ENCODE measurements around the gene MYBPHL.

Gene MYBPHL

DNA sequence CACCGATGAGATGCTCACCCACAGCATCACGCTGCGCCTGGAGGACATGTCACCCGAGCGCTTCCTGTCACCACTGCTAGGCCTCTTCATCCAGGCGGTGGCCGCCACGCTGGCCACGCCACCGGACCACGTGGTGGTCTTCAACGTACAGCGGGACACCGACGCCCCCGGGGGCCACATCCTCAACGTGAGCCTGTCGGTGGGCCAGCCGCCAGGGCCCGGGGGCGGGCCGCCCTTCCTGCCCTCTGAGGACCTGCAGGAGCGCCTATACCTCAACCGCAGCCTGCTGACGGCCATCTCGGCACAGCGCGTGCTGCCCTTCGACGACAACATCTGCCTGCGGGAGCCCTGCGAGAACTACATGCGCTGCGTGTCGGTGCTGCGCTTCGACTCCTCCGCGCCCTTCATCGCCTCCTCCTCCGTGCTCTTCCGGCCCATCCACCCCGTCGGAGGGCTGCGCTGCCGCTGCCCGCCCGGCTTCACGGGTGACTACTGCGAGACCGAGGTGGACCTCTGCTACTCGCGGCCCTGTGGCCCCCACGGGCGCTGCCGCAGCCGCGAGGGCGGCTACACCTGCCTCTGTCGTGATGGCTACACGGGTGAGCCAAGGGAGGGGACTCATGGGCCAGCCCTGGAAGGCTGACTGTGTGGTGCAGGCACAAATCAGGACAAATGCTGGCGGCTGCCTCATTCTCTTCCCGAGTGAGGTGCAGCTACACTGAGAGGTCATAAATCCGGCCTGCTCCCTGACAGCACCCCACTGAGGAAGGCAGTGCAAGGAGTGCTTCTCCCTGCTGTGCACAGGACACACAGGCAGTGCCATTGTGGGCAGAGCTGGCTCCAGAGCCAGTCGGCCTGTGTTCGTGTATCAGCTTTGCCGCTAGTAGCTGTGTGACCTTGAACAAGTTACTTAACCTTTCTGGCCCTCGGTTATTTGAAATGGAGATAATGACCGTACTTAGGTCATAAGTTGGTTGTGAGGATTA, 48.0 kb downstream of the MYBPHL start:
- Histone ChIP-seq H3K27ac (ENCODE audit: insufficient read depth, low read length, poor library complexity, severe bottlenecking) (no peak overlapping the region), H3K27me3 (replicated peaks; ENCODE audit: control insufficient read depth, insufficient read depth, low read length, poor library complexity, severe bottlenecking) (no peaks in the 10 kb centered on the region), H3K4me1 (ENCODE audit: control insufficient read depth, insufficient read depth, low read length, poor library complexity, severe bottlenecking) (peaks cover 3% of the 10 kb centered on the region), H3K4me3 (ENCODE audit: insufficient read depth, low read depth, low read length, poor library complexity, severe bottlenecking) (no peak overlapping the region), H3K36me3 (ENCODE audit: control insufficient read depth, insufficient read depth, low read length) (no peaks in the 10 kb centered on the region), H3K9me3 (ENCODE audit: control insufficient read depth, low read length) (no peaks in the 10 kb centered on the region)
- DNase-seq, result no peak

GRCh38 chr1:109257682-109258421, 49.0 kb downstream of the MYBPHL start:
- H3K36me3 ChIP-seq (ENCODE audit: control insufficient read depth, insufficient read depth, low read length), result no peaks in the 10 kb centered on the region
- DNase-seq, result no peak
- no peak overlapping the region for H3K27ac ChIP-seq (ENCODE audit: insufficient read depth, low read length, poor library complexity, severe bottlenecking)
- H3K4me1 ChIP-seq (ENCODE audit: control insufficient read depth, insufficient read depth, low read length, poor library complexity, severe bottlenecking), result no peaks in the 10 kb centered on the region
- no peak overlapping the region for H3K4me3 ChIP-seq (ENCODE audit: insufficient read depth, low read depth, low read length, poor library complexity, severe bottlenecking)
- H3K9me3 ChIP-seq (ENCODE audit: control insufficient read depth, low read length), result no peaks in the 10 kb centered on the region
- H3K27me3 ChIP-seq (replicated peaks; ENCODE audit: control insufficient read depth, insufficient read depth, low read length, poor library complexity, severe bottlenecking), result no peaks in the 10 kb centered on the region

DNA sequence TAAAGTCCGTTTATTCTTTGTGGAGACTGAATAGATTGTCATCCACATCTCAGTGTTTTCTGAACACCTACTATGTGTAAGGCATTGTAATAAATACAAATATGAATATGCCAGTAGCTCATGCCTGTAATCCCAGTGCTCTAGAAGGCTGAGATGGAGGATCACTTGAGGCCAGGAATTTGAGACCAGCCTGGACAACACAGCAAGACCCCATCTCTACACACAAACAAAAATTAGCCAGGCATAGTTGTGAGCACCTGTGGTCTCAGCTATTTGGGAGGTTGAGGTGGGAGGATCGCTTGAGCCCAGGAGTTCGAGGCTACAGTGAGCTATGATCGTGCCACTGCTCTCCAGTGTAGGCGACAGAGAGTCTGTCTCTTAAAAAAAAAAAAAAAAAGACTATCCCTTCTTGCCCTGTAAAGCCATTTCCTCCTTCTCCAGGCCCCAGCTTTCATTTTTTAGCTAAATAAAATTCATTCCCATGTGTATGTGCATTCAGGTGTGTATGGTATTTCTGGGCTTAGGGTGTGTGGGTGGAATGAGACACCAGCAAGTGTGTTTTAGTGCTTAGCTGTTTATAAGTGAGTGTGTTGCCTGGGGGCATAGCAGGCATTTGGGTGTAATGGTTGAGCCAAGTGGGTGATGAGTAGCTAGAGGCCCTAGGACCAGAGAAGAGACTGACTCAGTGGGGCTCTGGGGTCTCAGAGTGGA, 49.7 kb downstream of the MYBPHL start:
- Histone ChIP-seq H3K27ac (ENCODE audit: insufficient read depth, low read length, poor library complexity, severe bottlenecking) (no peak overlapping the region), H3K9me3 (ENCODE audit: control insufficient read depth, low read length) (no peaks in the 10 kb centered on the region), H3K36me3 (ENCODE audit: control insufficient read depth, insufficient read depth, low read length) (no peaks in the 10 kb centered on the region), H3K4me1 (ENCODE audit: control insufficient read depth, insufficient read depth, low read length, poor library complexity, severe bottlenecking) (no peaks in the 10 kb centered on the region), H3K4me3 (ENCODE audit: insufficient read depth, low read depth, low read length, poor library complexity, severe bottlenecking) (no peak overlapping the region), H3K27me3 (replicated peaks; ENCODE audit: control insufficient read depth, insufficient read depth, low read length, poor library complexity, severe bottlenecking) (no peaks in the 10 kb centered on the region)
- no peak for DNase-seq

GRCh38 chr1:109256085-109256484, 50.7 kb downstream of the MYBPHL start:
- Histone ChIP-seq H3K4me3 (ENCODE audit: insufficient read depth, low read depth, low read length, poor library complexity, severe bottlenecking) (no peak overlapping the region), H3K4me1 (ENCODE audit: control insufficient read depth, insufficient read depth, low read length, poor library complexity, severe bottlenecking) (no peaks in the 10 kb centered on the region), H3K27ac (ENCODE audit: insufficient read depth, low read length, poor library complexity, severe bottlenecking) (no peak overlapping the region), H3K27me3 (replicated peaks; ENCODE audit: control insufficient read depth, insufficient read depth, low read length, poor library complexity, severe bottlenecking) (no peaks in the 10 kb centered on the region), H3K9me3 (ENCODE audit: control insufficient read depth, low read length) (no peaks in the 10 kb centered on the region), H3K36me3 (ENCODE audit: control insufficient read depth, insufficient read depth, low read length) (no peaks in the 10 kb centered on the region)
- no peak for DNase-seq

DNA sequence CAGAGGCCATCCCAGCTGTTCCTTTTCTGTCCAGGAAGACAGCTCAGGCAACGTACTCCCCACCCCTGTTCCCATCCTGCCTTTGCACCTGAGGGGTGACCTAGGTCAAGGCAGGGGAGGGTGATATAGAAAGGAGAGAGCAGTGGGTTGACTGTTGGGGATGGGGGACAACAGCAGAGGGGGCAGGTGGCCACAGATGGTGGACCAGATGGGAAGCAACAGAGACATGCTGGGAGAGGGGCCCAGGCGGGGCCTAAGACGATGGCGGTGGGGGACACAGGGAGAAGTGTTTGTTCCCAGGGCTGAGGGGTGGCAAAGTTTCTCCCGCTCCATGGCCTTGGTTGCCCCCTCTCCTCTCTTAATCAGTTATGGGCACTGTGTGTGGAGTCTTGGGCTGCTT, 51.1 kb downstream of the MYBPHL start:
- DNase-seq, result no peak
- Histone ChIP-seq H3K9me3 (ENCODE audit: control insufficient read depth, low read length) (no peaks in the 10 kb centered on the region), H3K4me1 (ENCODE audit: control insufficient read depth, insufficient read depth, low read length, poor library complexity, severe bottlenecking) (no peaks in the 10 kb centered on the region), H3K27me3 (replicated peaks; ENCODE audit: control insufficient read depth, insufficient read depth, low read length, poor library complexity, severe bottlenecking) (no peaks in the 10 kb centered on the region), H3K4me3 (ENCODE audit: insufficient read depth, low read depth, low read length, poor library complexity, severe bottlenecking) (no peak overlapping the region), H3K27ac (ENCODE audit: insufficient read depth, low read length, poor library complexity, severe bottlenecking) (no peak overlapping the region), H3K36me3 (ENCODE audit: control insufficient read depth, insufficient read depth, low read length) (no peaks in the 10 kb centered on the region)

DNA sequence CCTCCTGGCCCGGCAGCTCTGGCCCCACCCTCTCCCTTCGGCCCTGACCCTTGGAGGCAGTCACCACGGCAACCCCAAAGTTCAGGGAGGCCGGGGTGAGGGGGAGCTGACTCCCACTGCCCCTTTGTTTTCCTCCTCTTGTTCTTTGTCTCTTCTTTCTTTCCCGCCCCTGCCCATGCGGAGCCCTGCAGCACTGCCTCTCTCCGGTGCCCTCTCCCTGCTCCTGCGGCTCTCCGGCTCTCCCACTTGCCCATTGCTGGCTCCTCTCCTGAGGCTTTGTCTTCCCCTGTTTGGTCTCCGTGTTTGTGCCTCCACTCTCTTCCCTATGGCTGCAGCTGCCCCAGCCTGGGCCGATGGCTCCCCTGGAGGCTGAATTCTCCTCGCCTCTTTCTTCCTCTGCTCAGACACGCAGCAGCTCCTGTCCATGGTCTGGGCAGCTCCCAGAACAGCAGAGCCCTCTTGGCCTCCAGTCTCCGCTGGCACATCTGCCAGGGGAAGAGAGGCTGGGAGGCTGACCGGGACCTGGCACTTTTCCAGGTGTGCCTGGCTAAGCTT, 51.6 kb downstream of the MYBPHL start:
- Histone ChIP-seq H3K27ac (ENCODE audit: insufficient read depth, low read length, poor library complexity, severe bottlenecking) (no peak overlapping the region), H3K36me3 (ENCODE audit: control insufficient read depth, insufficient read depth, low read length) (no peaks in the 10 kb centered on the region), H3K4me3 (ENCODE audit: insufficient read depth, low read depth, low read length, poor library complexity, severe bottlenecking) (no peak overlapping the region)

GRCh38 chr1:109254621-109255096, 52.2 kb downstream of the MYBPHL start:
- Histone ChIP-seq H3K27ac (ENCODE audit: insufficient read depth, low read length, poor library complexity, severe bottlenecking) (no peak overlapping the region), H3K9me3 (ENCODE audit: control insufficient read depth, low read length) (no peaks in the 10 kb centered on the region), H3K4me3 (ENCODE audit: insufficient read depth, low read depth, low read length, poor library complexity, severe bottlenecking) (no peak overlapping the region), H3K4me1 (ENCODE audit: control insufficient read depth, insufficient read depth, low read length, poor library complexity, severe bottlenecking) (no peaks in the 10 kb centered on the region), H3K27me3 (replicated peaks; ENCODE audit: control insufficient read depth, insufficient read depth, low read length, poor library complexity, severe bottlenecking) (no peaks in the 10 kb centered on the region), H3K36me3 (ENCODE audit: control insufficient read depth, insufficient read depth, low read length) (no peaks in the 10 kb centered on the region)
- DNase-seq, result no peak

More for the DNA sequence above, 51.6 kb downstream of the MYBPHL start:
- H3K27me3 ChIP-seq (replicated peaks; ENCODE audit: control insufficient read depth, insufficient read depth, low read length, poor library complexity, severe bottlenecking), result no peaks in the 10 kb centered on the region
- H3K4me1 ChIP-seq (ENCODE audit: control insufficient read depth, insufficient read depth, low read length, poor library complexity, severe bottlenecking), result no peaks in the 10 kb centered on the region
- DNase-seq, result no peak
- no peaks in the 10 kb centered on the region for H3K9me3 ChIP-seq (ENCODE audit: control insufficient read depth, low read length)

DNA sequence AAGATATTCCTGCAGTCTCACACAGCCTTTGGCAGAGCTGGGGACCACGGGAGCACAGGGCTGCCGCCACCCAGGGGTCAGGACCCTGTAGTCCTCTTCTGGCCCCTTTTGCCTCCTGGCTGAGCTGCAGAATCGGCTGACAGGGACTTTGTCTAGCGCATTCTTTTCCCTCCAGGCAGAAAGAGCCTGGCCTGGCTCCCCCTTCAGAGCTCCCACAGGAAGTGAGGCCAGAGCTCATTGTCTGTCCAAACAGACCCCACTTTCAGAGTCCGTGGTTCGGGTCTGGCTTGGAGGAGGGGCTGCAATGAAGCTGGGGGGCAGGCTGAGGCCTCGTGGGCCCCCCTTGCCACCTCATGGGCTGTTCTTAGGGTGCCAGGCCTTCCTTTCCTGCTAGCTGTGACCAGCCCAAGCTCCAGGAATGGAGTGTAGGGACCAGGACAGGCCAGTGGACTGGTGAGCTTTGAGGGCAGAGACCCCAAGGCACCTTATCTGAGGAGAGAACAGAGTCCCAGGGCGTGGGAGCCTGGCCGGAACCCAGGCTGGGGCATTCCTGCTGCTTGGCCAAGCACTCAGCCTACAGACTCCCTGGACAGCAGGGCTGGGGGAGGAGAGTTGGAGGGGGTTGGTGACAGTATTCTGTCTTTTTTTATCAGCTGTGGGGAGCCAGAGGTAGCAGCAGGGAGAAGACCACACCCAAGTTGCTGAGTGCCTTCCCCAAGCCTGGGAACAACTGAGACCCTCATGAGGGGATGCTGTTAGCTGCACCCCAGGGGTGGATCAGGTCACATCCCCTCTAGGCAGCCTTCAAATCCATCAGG, 52.8 kb downstream of the MYBPHL start:
- Histone ChIP-seq H3K4me1 (ENCODE audit: control insufficient read depth, insufficient read depth, low read length, poor library complexity, severe bottlenecking) (peaks cover 3% of the 10 kb centered on the region), H3K27ac (ENCODE audit: insufficient read depth, low read length, poor library complexity, severe bottlenecking) (no peak overlapping the region), H3K27me3 (replicated peaks; ENCODE audit: control insufficient read depth, insufficient read depth, low read length, poor library complexity, severe bottlenecking) (no peaks in the 10 kb centered on the region), H3K4me3 (ENCODE audit: insufficient read depth, low read depth, low read length, poor library complexity, severe bottlenecking) (no peak overlapping the region), H3K9me3 (ENCODE audit: control insufficient read depth, low read length) (no peaks in the 10 kb centered on the region), H3K36me3 (ENCODE audit: control insufficient read depth, insufficient read depth, low read length) (no peaks in the 10 kb centered on the region)
- no peak for DNase-seq

Measured in effector memory CD4-positive, alpha-beta T cell (primary cell).